NOMO-1 treated with DMSO at 0.1 percent for 48 hours (cell line): ENCODE measurements around the gene CSF2RB.

Experiments used
- DNase-seq: peaks from one replicate; lab custom pipeline; 2025; ENCODE audit not compliant: unreplicated experiment; lab: John Stamatoyannopoulos, UW

CSF2RB gene

GRCh38 chr22:36934418-36935312 is 21.2 kb downstream of the CSF2RB start:
- DNase-seq: no peak

- DNase-seq: no peak
Observed at GRCh38 chr22:36935313-36935610, 21.8 kb downstream of the CSF2RB start.

DNA sequence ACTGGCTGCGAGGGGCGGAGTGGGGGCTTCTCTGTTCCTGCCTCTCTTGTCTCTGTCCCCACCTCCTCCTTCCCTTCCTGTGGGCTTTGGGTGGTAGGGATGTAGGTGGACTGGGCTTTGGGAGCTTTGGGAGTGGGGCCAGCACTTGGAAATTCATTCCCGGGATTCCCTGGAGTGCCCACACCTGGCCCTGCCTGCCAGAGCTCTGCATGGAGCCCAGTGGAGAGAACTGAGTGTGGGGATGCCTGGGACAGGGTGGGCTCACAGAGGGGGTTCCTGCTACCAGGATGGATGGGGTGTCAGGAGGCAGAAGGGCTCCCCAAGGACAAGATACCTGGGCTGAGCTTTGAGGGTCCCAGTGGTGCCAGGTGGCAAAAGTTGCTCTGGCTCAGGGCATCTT is 22.3 kb downstream of the CSF2RB start:
- DNase-seq: no peak

GRCh38 chr22:36936362-36937116 is 23.1 kb downstream of the CSF2RB start:
- peak; percentile 45 for DNase-seq

DNA sequence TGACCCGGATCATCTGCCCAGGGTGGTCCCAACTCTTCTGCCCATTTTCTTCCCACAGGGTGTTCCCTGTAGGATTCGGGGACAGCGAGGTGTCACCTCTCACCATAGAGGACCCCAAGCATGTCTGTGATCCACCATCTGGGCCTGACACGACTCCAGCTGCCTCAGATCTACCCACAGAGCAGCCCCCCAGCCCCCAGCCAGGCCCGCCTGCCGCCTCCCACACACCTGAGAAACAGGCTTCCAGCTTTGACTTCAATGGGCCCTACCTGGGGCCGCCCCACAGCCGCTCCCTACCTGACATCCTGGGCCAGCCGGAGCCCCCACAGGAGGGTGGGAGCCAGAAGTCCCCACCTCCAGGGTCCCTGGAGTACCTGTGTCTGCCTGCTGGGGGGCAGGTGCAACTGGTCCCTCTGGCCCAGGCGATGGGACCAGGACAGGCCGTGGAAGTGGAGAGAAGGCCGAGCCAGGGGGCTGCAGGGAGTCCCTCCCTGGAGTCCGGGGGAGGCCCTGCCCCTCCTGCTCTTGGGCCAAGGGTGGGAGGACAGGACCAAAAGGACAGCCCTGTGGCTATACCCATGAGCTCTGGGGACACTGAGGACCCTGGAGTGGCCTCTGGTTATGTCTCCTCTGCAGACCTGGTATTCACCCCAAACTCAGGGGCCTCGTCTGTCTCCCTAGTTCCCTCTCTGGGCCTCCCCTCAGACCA is 24.0 kb downstream of the CSF2RB start:
- no peak for DNase-seq

DNA sequence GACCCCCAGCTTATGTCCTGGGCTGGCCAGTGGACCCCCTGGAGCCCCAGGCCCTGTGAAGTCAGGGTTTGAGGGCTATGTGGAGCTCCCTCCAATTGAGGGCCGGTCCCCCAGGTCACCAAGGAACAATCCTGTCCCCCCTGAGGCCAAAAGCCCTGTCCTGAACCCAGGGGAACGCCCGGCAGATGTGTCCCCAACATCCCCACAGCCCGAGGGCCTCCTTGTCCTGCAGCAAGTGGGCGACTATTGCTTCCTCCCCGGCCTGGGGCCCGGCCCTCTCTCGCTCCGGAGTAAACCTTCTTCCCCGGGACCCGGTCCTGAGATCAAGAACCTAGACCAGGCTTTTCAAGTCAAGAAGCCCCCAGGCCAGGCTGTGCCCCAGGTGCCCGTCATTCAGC is 24.6 kb downstream of the CSF2RB start:
- DNase-seq: no peak

DNA sequence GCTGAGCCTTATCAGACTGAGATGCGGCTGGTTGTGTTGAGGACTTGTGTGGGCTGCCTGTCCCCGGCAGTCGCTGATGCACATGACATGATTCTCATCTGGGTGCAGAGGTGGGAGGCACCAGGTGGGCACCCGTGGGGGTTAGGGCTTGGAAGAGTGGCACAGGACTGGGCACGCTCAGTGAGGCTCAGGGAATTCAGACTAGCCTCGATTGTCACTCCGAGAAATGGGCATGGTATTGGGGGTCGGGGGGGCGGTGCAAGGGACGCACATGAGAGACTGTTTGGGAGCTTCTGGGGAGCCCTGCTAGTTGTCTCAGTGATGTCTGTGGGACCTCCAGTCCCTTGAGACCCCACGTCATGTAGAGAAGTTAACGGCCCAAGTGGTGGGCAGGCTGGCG is 25.5 kb downstream of the CSF2RB start:
- no peak for DNase-seq

DNA sequence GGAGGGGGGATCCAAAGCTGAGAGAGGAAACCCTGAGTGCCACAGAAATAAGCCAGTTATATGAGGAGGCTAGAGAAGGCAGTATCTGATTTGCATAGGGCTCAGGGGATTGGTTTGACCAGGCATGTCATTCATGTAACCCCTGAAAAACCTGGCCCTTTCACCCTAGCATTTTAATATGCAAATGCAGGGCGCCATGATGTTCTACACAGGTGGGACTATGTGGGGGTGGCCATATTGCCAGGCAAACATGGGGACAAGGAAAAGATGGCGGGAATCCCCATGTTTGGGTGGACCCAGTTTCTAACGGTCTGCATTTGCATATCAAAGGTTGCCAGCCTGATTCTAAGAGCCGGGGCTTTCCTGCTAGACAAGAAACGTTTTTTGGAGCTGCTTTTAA is 27.2 kb downstream of the CSF2RB start:
- no peak for DNase-seq

GRCh38 chr22:36942556-36942955 is 29.1 kb downstream of the CSF2RB start:
- no peak for DNase-seq

DNA sequence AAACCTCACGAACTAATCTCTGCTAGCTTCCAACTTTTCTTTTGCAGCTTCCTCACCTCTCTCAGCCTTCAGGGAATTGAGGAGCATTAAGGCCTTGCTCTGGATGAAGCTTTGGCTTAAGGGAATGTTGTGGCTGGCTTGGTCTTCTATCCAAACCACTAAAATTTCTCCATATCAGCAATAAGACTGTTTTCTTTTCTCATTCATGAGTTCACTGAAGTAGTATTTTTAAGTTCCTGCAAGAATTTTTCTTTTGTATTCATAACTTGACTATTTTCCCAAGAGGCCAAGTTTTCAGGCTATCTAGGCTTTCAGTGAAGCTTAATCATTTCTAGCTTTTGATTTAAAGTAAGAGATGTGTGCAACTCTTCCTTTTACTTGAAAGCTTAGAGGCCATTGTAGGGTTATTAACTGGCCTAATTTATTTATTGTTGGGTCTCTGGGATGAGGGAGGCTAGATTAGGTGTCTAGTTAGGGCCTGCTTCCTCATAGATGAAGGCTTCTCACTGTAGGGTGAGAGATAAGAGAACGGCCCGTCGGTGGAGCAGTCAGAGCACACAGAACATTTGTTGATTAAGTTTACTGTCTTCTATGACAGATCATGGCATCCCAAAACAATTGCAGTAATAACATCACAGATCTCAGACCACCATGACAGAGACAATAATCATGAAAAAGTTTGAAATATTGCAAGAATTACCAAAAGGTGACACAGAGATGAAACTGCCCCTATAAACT is 33.2 kb downstream of the CSF2RB start:
- DNase-seq: no peak

GRCh38 chr22:36948273-36949225 is 35.1 kb downstream of the CSF2RB start:
- no peak for DNase-seq

GRCh38 chr22:36950797-36951590 is 37.6 kb downstream of the CSF2RB start:
- no peak for DNase-seq

- no peak for DNase-seq
Observed at GRCh38 chr22:36951746-36952145, 38.3 kb downstream of the CSF2RB start.

- DNase-seq: no peak
Observed at GRCh38 chr22:36953239-36954080, 40.0 kb downstream of the CSF2RB start.

- DNase-seq: no peak
Observed at GRCh38 chr22:36954251-36955014, 41.0 kb downstream of the CSF2RB start.

- no peak for DNase-seq
Observed at GRCh38 chr22:36955691-36956090, 42.3 kb downstream of the CSF2RB start.

- DNase-seq: no peak
Observed at GRCh38 chr22:36958366-36958765, 44.9 kb downstream of the CSF2RB start.

DNA sequence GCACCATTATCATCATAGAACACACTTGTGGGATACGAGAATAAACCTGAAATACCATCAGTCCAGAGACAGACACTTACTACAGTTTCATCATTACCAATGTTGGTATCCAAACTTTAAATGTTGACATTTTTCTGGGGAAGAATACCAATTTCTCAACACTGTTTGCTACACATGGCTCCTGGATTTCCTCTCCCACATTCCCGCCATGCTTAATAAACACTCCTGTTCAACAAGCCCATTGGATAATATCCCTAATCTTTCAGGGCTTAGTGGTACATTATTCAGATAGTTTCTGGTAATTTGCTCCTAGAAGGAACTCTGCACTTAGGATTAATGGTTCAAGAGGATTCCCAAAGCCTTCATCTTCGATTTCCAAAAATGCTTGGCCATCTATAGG is 48.2 kb downstream of the CSF2RB start:
- DNase-seq: no peak
